Osteoblast (primary cell): ENCODE data around the gene PPFIA4. TPM values are rescaled to one million over a fixed set of nuclear protein-coding genes. Genes with fewer than 3 reads are reported as not detected.
A peak's percentile ranks its signal among the peaks of the same experiment; 100 is the strongest.
"Not testable (repeated sequence)": the region's sequence is repeated elsewhere in the genome, so short reads cannot be mapped to it uniquely, and the experiment has no call there.

Experiments
- DNase-seq: peaks from one replicate; pipeline ENCODE4 v3.0.0; 2011; ENCODE audit warnings: low spot score, mixed read lengths; ENCODE audit not compliant: insufficient read length; ENCODE audit errors: missing footprints
- H2AFZ ChIP-seq: 2 replicates; pipeline ENCODE4 v1.6.0; 2011; ENCODE audit warnings: mild to moderate bottlenecking, low read length
- H3K27ac ChIP-seq: 2 replicates; pipeline ENCODE4 v1.5.1; 2011; ENCODE audit warnings: mild to moderate bottlenecking, low read depth, low read length, moderate library complexity
- H3K27me3 ChIP-seq: 2 replicates; pipeline ENCODE4 v1.6.0; 2012; ENCODE audit warnings: mild to moderate bottlenecking, control low read depth, inconsistent platforms, low read length, moderate library complexity; ENCODE audit not compliant: insufficient read depth
- H3K36me3 ChIP-seq: 2 replicates; pipeline ENCODE4 v1.5.1; 2011; ENCODE audit warnings: mild to moderate bottlenecking, low read length, control low read depth, moderate library complexity; ENCODE audit not compliant: insufficient read depth
- H3K4me1 ChIP-seq: 2 replicates; pipeline ENCODE4 v1.5.1; 2011; ENCODE audit warnings: mild to moderate bottlenecking, low read length, control low read depth, moderate library complexity; ENCODE audit not compliant: insufficient read depth
- H3K4me2 ChIP-seq: 2 replicates; pipeline ENCODE4 v1.6.0; 2011; ENCODE audit warnings: mild to moderate bottlenecking, low read length; ENCODE audit not compliant: insufficient read depth
- H3K4me3 ChIP-seq: fragments of 200-600 bp; sonication (generic); 3 replicates; pipeline ENCODE4 v1.5.1; 2012; ENCODE audit warnings: mild to moderate bottlenecking, low read length, inconsistent platforms; ENCODE audit not compliant: insufficient read depth
- H3K79me2 ChIP-seq: 2 replicates; pipeline ENCODE4 v1.6.0; 2012; ENCODE audit warnings: mild to moderate bottlenecking, low read length, control low read depth, inconsistent platforms; ENCODE audit not compliant: insufficient read depth
- H3K9me3 ChIP-seq: 2 replicates; pipeline ENCODE4 v1.5.1; 2011; ENCODE audit warnings: low read depth, low read length, control low read depth
- H4K20me1 ChIP-seq: 2 replicates; pipeline ENCODE4 v1.6.0; 2012; ENCODE audit warnings: mild to moderate bottlenecking, low read length, control low read depth; ENCODE audit not compliant: insufficient read depth
- total RNA-seq: library from RNA; depleted of rRNA; stranded (reverse); fragments of >200 nt; gene quantifications from 2 replicates; pipeline ENCODE4 v1.2.3, GENCODE V29; 2012
- TF ChIP-seq, protein P1 (sequence below): IDR thresholded peaks from 2 replicates; pipeline ENCODE4 v1.5.1; 2011; ENCODE audit warnings: mild to moderate bottlenecking, low read depth, low read length, moderate library complexity; ENCODE audit errors: extremely low read depth

The PPFIA4 gene
- total RNA-seq, 1 donor = 10.9 TPM

DNA sequence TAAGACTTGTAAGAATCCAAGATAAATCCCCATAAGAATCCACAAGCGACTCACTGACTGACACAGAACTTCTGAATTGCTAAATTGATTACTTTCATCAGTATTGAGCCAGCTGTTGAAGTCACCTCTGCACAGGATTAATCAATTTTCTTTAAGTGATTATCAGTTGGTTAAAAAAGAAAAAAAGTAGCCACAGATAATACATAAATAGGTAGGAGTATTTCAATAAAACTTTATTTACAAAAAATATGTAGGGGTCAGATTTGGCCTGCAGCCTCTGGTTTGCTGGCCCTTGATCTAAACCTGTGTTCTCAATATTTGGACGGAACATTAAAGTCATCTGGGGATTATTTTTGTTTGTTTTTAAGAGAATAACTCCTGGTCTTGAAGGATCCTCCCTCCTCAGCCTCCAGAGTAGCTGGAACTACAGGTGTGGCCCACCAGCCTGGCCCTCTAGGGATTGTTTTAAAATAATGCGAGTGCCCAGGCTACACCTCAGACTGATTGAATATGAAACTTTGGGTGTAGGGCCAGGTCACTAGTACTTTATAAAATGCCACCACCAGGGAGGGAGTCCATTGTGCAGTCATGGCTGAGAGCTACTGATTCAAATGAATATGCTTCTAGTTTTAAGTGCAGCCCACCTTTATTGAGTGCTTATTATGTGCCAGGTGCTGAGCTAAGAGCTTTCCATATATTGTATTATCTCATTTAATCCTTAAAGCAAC is 25.9 kb upstream of the PPFIA4 start:
- peaks cover 20% of the 10 kb centered on the region for H3K27me3 ChIP-seq
- no peak overlapping the region for H2AFZ ChIP-seq
- no peaks in the 10 kb centered on the region for H3K79me2 ChIP-seq
- H3K4me1 ChIP-seq = no peaks in the 10 kb centered on the region
- no peaks in the 10 kb centered on the region for H3K9me3 ChIP-seq
- TF ChIP-seq, protein P1, sequence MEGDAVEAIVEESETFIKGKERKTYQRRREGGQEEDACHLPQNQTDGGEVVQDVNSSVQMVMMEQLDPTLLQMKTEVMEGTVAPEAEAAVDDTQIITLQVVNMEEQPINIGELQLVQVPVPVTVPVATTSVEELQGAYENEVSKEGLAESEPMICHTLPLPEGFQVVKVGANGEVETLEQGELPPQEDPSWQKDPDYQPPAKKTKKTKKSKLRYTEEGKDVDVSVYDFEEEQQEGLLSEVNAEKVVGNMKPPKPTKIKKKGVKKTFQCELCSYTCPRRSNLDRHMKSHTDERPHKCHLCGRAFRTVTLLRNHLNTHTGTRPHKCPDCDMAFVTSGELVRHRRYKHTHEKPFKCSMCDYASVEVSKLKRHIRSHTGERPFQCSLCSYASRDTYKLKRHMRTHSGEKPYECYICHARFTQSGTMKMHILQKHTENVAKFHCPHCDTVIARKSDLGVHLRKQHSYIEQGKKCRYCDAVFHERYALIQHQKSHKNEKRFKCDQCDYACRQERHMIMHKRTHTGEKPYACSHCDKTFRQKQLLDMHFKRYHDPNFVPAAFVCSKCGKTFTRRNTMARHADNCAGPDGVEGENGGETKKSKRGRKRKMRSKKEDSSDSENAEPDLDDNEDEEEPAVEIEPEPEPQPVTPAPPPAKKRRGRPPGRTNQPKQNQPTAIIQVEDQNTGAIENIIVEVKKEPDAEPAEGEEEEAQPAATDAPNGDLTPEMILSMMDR = no peak
- no peaks in the 10 kb centered on the region for H3K36me3 ChIP-seq
- H3K27ac ChIP-seq = no peak overlapping the region
- no peak for DNase-seq
- no peaks in the 10 kb centered on the region for H4K20me1 ChIP-seq
- H3K4me3 ChIP-seq = no peak overlapping the region
- H3K4me2 ChIP-seq = no peak overlapping the region

DNA sequence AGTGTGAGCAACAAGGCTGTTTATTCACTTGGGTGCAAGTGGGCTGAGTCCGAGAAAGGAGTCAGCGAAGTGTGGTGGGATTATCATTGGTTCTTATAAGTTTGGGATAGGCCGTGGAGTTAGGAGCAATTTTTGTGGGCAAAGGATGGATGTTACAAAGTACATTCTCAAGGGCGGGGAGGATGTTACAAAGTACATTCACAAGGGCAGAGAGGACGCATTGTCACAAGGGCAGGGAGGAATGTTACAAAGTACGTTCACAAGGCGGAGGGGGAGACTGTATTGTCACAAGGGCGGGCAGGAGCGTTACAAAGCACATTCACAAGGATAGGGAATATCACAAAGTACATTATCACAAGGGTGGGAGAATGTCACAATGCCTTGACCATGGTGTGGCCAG is 24.3 kb upstream of the PPFIA4 start:
- no peak overlapping the region for H3K4me2 ChIP-seq
- no peak overlapping the region for H3K27ac ChIP-seq
- H3K4me3 ChIP-seq = no peak overlapping the region
- H2AFZ ChIP-seq = peak overlapping the region; percentile 40
- H4K20me1 ChIP-seq = no peaks in the 10 kb centered on the region
- no peaks in the 10 kb centered on the region for H3K9me3 ChIP-seq
- no peaks in the 10 kb centered on the region for H3K36me3 ChIP-seq
- H3K4me1 ChIP-seq = no peaks in the 10 kb centered on the region
- H3K27me3 ChIP-seq = peaks cover 4% of the 10 kb centered on the region
- DNase-seq = no peak
- no peaks in the 10 kb centered on the region for H3K79me2 ChIP-seq
- TF ChIP-seq, protein P1 = no peak

DNA sequence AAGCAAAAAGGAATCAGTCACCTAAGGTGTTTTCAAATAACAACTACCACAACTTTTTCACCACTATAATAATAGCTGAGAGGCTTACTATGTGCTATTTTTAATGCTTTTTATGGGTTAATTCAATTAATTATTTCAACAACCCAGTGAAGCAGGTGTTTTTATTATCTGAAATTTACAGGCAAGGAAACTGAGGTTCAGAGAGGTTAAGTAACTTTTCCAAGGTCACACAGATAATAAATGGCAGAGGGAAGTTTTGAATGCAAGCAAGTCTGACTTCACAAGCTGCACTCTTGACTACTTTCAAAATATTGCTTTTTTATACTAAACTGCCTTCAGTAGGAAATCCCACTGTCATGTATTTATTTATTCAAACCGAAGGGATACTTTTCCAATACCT is 23.3 kb upstream of the PPFIA4 start:
- H3K27me3 ChIP-seq = peaks cover 2% of the 10 kb centered on the region
- no peak for DNase-seq
- H3K4me3 ChIP-seq = no peak overlapping the region
- H3K9me3 ChIP-seq = no peaks in the 10 kb centered on the region
- H3K36me3 ChIP-seq = no peaks in the 10 kb centered on the region
- H4K20me1 ChIP-seq = no peaks in the 10 kb centered on the region
- H3K27ac ChIP-seq = no peak overlapping the region
- no peak overlapping the region for H2AFZ ChIP-seq
- no peak overlapping the region for H3K4me2 ChIP-seq
- TF ChIP-seq, protein P1 = no peak
- H3K4me1 ChIP-seq = peaks cover under 1% of the 10 kb centered on the region
- H3K79me2 ChIP-seq = peaks cover 5% of the 10 kb centered on the region

DNA sequence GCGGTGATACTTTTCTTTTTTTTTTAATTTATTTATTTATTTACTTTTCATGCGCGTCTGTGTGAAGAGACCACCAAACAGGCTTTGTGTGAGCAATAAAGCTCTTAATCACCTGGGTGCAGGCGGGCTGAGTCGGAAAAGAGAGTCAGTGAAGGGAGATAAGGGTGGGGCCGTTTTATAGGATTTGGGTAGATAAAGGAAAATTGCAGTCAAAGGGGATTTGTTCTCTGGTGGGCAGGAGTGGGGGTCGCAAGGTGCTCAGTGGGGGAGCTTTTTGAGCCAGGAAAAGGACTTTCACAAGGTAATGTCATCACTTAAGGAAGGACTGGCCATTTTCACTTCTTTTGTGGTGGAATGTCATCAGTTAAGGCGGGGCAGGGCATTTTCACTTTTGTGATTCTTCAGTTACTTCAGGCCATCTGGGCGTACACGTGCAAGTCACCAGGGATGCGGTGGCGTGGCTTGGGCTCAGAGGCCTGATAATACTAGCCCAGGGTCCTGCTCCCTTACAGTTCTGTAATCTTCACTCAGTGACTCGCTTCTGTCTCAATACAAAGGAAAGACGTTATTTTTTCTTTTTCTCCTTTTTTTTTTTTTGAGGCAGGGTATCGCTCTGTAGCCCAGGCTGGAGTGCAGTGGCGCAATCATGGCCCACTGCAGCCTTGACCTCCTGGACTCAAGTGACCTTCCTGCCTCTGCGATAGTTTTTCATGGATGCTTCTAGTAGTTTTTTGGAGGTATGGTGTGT is 20.7 kb upstream of the PPFIA4 start:
- H2AFZ ChIP-seq = peak overlapping the region; percentile 88
- not testable (repeated sequence) for DNase-seq, H3K9me3 ChIP-seq, H4K20me1 ChIP-seq, H3K27ac ChIP-seq, H3K27me3 ChIP-seq, H3K4me3 ChIP-seq
- peaks cover 16% of the 10 kb centered on the region for H3K36me3 ChIP-seq
- H3K4me1 ChIP-seq = peaks cover 12% of the 10 kb centered on the region
- peak overlapping the region; percentile 98 for H3K4me2 ChIP-seq
- peaks cover 29% of the 10 kb centered on the region for H3K79me2 ChIP-seq
